Measurements from ENCODE around the gene ASTN2.

GRCh38 chr9:116409638-116410037 is 1005.2 kb downstream of the ASTN2 start:
- no peak for TF ChIP-seq CTCF (conservative IDR thresholded peaks at IDR 0.05)
- no peak for TF ChIP-seq ZFX (IDR thresholded peaks at IDR 0.05)
